Measurements from ENCODE around the gene TBCD. TPM values are rescaled to one million over a fixed set of nuclear protein-coding genes. Genes with fewer than 3 reads are reported as not detected.

Gene TBCD
- total RNA-seq, 2 donors from 2014 or later: 112 to 144 TPM

GRCh38 chr17:82880620-82881323 lies 128.9 kb downstream of the TBCD start:
- no peaks in the 10 kb centered on the region for H3K27me3 Mint-ChIP-seq
- peak overlapping the region; percentile 25 for H3K4me3 Mint-ChIP-seq
- no peaks in the 10 kb centered on the region for H3K9me3 ChIP-seq (ENCODE audit: control insufficient read depth, low read length, poor library complexity, severe bottlenecking)
- peak overlapping the region; percentile 96 for H3K27ac Mint-ChIP-seq
- ATAC-seq: no peak
- no peak for DNase-seq
- peaks cover 55% of the 10 kb centered on the region for H3K4me1 Mint-ChIP-seq
- H3K36me3 Mint-ChIP-seq (ENCODE audit: low read depth): peaks cover 6% of the 10 kb centered on the region

- no peak for ATAC-seq
- Mint-ChIP-seq H3K36me3 (ENCODE audit: low read depth) (peaks cover 6% of the 10 kb centered on the region), H3K27me3 (no peaks in the 10 kb centered on the region), H3K4me3 (peak overlapping the region; percentile 28), H3K27ac (peak overlapping the region; percentile 96), H3K4me1 (peaks cover 60% of the 10 kb centered on the region)
- no peak for DNase-seq
- no peaks in the 10 kb centered on the region for H3K9me3 ChIP-seq (ENCODE audit: control insufficient read depth, low read length, poor library complexity, severe bottlenecking)
Observed at GRCh38 chr17:82881324-82881823, 129.5 kb downstream of the TBCD start.

- H3K36me3 Mint-ChIP-seq (ENCODE audit: low read depth): peaks cover 6% of the 10 kb centered on the region
Observed at GRCh38 chr17:82881900-82882714, 130.2 kb downstream of the TBCD start.

GRCh38 chr17:82882715-82883418 lies 131.0 kb downstream of the TBCD start:
- Mint-ChIP-seq H3K4me3 (peak overlapping the region; percentile 88), H3K36me3 (ENCODE audit: low read depth) (peaks cover 6% of the 10 kb centered on the region), H3K27ac (peak overlapping the region; percentile 96), H3K4me1 (peaks cover 68% of the 10 kb centered on the region), H3K27me3 (no peaks in the 10 kb centered on the region)
- ATAC-seq: peak; percentile 97
- peak; percentile 69 to 78 (median 70) for DNase-seq
- no peaks in the 10 kb centered on the region for H3K9me3 ChIP-seq (ENCODE audit: control insufficient read depth, low read length, poor library complexity, severe bottlenecking)

More at GRCh38 chr17:82881900-82882714, 130.2 kb downstream of the TBCD start:
- Mint-ChIP-seq H3K4me3 (peak overlapping the region; percentile 88), H3K27me3 (no peaks in the 10 kb centered on the region), H3K4me1 (peaks cover 60% of the 10 kb centered on the region), H3K27ac (peak overlapping the region; percentile 96)
- ATAC-seq: no peak
- DNase-seq: no peak
- H3K9me3 ChIP-seq (ENCODE audit: control insufficient read depth, low read length, poor library complexity, severe bottlenecking): no peaks in the 10 kb centered on the region

- H3K9me3 ChIP-seq (ENCODE audit: control insufficient read depth, low read length, poor library complexity, severe bottlenecking): no peaks in the 10 kb centered on the region
- no peak for ATAC-seq
- Mint-ChIP-seq H3K4me3 (peak overlapping the region; percentile 88), H3K27ac (peak overlapping the region; percentile 96), H3K36me3 (ENCODE audit: low read depth) (peaks cover 6% of the 10 kb centered on the region), H3K27me3 (no peaks in the 10 kb centered on the region), H3K4me1 (peaks cover 68% of the 10 kb centered on the region)
- DNase-seq: no peak
Observed at GRCh38 chr17:82883419-82884031, 131.7 kb downstream of the TBCD start.

GRCh38 chr17:82884341-82884969 lies 132.6 kb downstream of the TBCD start:
- no peaks in the 10 kb centered on the region for H3K9me3 ChIP-seq (ENCODE audit: control insufficient read depth, low read length, poor library complexity, severe bottlenecking)
- DNase-seq: no peak
- no peaks in the 10 kb centered on the region for H3K27me3 Mint-ChIP-seq
- peaks cover 2% of the 10 kb centered on the region for H3K36me3 Mint-ChIP-seq (ENCODE audit: low read depth)
- H3K4me1 Mint-ChIP-seq: peaks cover 59% of the 10 kb centered on the region
- peak overlapping the region; percentile 96 for H3K27ac Mint-ChIP-seq
- ATAC-seq: no peak
- H3K4me3 Mint-ChIP-seq: peak overlapping the region; percentile 76

- no peaks in the 10 kb centered on the region for H3K9me3 ChIP-seq (ENCODE audit: control insufficient read depth, low read length, poor library complexity, severe bottlenecking)
- Mint-ChIP-seq H3K27ac (peak overlapping the region; percentile 96), H3K27me3 (no peaks in the 10 kb centered on the region), H3K36me3 (ENCODE audit: low read depth) (peaks cover under 1% of the 10 kb centered on the region), H3K4me3 (peak overlapping the region; percentile 76), H3K4me1 (peaks cover 54% of the 10 kb centered on the region)
- DNase-seq (no peak), ATAC-seq (peak; percentile 20)
Observed at GRCh38 chr17:82884970-82885353, 133.1 kb downstream of the TBCD start.

- no peaks in the 10 kb centered on the region for H3K27me3 Mint-ChIP-seq
- DNase-seq: no peak
- no peaks in the 10 kb centered on the region for H3K9me3 ChIP-seq (ENCODE audit: control insufficient read depth, low read length, poor library complexity, severe bottlenecking)
- H3K36me3 Mint-ChIP-seq (ENCODE audit: low read depth): peaks cover 5% of the 10 kb centered on the region
- ATAC-seq: no peak
- H3K4me3 Mint-ChIP-seq: peak overlapping the region; percentile 63
- peaks cover 46% of the 10 kb centered on the region for H3K4me1 Mint-ChIP-seq
- H3K27ac Mint-ChIP-seq: peak overlapping the region; percentile 56
Observed at GRCh38 chr17:82887255-82888164, 135.6 kb downstream of the TBCD start.

- no peak overlapping the region for H3K27ac Mint-ChIP-seq
- DNase-seq (no peak), ATAC-seq (no peak)
- H3K27me3 Mint-ChIP-seq: no peaks in the 10 kb centered on the region
- H3K4me3 Mint-ChIP-seq: no peak overlapping the region
- H3K36me3 Mint-ChIP-seq (ENCODE audit: low read depth): peaks cover 5% of the 10 kb centered on the region
- no peaks in the 10 kb centered on the region for H3K9me3 ChIP-seq (ENCODE audit: control insufficient read depth, low read length, poor library complexity, severe bottlenecking)
- peaks cover 49% of the 10 kb centered on the region for H3K4me1 Mint-ChIP-seq
Observed at GRCh38 chr17:82888583-82889495, 137.0 kb downstream of the TBCD start.

GRCh38 chr17:82889496-82890338 lies 137.9 kb downstream of the TBCD start:
- no peaks in the 10 kb centered on the region for H3K9me3 ChIP-seq (ENCODE audit: control insufficient read depth, low read length, poor library complexity, severe bottlenecking)
- Mint-ChIP-seq H3K36me3 (ENCODE audit: low read depth) (peaks cover 5% of the 10 kb centered on the region), H3K4me1 (peaks cover 44% of the 10 kb centered on the region), H3K27me3 (no peaks in the 10 kb centered on the region), H3K27ac (peak overlapping the region; percentile 16), H3K4me3 (no peak overlapping the region)
- ATAC-seq (no peak), DNase-seq (no peak)

Data from T-helper 17 cell (primary cell).